HL-60 (cell line): Measurements from ENCODE around the gene TUBB4B.

Experiments
- SPI1 ChIP-seq: IDR thresholded peaks from 2 replicates; pipeline ENCODE4 v1.6.1; 2012; ENCODE audit warnings: low read depth, mild to moderate bottlenecking, borderline replicate concordance
- TF ChIP-seq, protein P1 (sequence below): IDR thresholded peaks from 2 replicates; pipeline ENCODE4 v1.6.1; 2012; ENCODE audit warnings: low read depth; ENCODE audit not compliant: insufficient replicate concordance
- TF ChIP-seq, protein P2 (sequence below): IDR thresholded peaks from one replicate; pipeline ENCODE4 v1.5.1; 2011; ENCODE audit warnings: low read length, control low read depth, inconsistent platforms; ENCODE audit not compliant: insufficient read depth

DNA sequence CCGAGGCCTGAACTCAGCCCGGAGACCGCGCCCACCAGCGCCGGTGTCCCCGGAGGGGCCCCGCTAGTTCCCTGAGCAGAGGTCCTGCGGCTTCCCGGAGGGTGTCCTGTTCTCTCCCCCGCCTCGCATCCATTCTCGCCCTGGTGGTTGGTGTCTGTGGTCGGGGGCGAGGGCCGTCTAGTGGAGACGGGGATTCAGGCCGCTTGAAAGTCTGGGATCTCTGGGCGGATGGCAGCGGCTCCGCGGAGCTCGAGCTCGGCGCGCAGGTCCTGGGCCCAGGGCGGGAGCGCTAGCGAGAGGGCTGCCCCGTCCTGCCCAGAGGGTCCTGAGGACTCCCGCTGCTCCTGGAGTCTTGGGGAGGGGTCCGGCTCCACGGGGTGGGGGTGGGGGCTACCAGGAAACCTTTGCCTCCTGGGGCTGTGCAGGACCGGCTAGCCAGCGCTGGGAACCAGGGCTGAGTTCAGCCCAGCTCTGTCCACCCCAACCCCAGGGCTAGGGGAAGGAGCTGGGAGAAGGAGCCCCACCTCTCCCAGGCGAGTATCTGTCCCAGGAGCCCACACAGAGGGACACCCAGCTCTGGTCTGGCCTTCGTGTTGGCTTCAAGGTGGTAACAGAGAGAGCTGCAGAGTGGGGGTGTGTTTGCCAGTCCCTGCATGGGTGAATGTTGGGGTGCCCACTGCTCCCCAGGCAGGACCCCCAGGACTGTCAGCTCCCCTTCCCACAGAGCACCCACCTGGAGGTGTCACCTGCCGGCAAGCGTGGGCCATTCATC lies 40.4 kb downstream of the TUBB4B start:
- TF ChIP-seq, protein P1, sequence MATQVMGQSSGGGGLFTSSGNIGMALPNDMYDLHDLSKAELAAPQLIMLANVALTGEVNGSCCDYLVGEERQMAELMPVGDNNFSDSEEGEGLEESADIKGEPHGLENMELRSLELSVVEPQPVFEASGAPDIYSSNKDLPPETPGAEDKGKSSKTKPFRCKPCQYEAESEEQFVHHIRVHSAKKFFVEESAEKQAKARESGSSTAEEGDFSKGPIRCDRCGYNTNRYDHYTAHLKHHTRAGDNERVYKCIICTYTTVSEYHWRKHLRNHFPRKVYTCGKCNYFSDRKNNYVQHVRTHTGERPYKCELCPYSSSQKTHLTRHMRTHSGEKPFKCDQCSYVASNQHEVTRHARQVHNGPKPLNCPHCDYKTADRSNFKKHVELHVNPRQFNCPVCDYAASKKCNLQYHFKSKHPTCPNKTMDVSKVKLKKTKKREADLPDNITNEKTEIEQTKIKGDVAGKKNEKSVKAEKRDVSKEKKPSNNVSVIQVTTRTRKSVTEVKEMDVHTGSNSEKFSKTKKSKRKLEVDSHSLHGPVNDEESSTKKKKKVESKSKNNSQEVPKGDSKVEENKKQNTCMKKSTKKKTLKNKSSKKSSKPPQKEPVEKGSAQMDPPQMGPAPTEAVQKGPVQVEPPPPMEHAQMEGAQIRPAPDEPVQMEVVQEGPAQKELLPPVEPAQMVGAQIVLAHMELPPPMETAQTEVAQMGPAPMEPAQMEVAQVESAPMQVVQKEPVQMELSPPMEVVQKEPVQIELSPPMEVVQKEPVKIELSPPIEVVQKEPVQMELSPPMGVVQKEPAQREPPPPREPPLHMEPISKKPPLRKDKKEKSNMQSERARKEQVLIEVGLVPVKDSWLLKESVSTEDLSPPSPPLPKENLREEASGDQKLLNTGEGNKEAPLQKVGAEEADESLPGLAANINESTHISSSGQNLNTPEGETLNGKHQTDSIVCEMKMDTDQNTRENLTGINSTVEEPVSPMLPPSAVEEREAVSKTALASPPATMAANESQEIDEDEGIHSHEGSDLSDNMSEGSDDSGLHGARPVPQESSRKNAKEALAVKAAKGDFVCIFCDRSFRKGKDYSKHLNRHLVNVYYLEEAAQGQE: no peak
- TF ChIP-seq, protein P2, sequence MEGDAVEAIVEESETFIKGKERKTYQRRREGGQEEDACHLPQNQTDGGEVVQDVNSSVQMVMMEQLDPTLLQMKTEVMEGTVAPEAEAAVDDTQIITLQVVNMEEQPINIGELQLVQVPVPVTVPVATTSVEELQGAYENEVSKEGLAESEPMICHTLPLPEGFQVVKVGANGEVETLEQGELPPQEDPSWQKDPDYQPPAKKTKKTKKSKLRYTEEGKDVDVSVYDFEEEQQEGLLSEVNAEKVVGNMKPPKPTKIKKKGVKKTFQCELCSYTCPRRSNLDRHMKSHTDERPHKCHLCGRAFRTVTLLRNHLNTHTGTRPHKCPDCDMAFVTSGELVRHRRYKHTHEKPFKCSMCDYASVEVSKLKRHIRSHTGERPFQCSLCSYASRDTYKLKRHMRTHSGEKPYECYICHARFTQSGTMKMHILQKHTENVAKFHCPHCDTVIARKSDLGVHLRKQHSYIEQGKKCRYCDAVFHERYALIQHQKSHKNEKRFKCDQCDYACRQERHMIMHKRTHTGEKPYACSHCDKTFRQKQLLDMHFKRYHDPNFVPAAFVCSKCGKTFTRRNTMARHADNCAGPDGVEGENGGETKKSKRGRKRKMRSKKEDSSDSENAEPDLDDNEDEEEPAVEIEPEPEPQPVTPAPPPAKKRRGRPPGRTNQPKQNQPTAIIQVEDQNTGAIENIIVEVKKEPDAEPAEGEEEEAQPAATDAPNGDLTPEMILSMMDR: no peak
- TF ChIP-seq SPI1: no peak
